GM18519 (cell line): ENCODE data around the gene NYAP2.

Experiments used
- ATAC-seq: cut with Tn5 transposase; IDR thresholded peaks from one replicate; pipeline ENCODE4 v1.9.1; 2021; ENCODE audit warnings: mild to moderate bottlenecking, moderate library complexity; ENCODE audit not compliant: unreplicated experiment, low FRiP score

Gene NYAP2

DNA sequence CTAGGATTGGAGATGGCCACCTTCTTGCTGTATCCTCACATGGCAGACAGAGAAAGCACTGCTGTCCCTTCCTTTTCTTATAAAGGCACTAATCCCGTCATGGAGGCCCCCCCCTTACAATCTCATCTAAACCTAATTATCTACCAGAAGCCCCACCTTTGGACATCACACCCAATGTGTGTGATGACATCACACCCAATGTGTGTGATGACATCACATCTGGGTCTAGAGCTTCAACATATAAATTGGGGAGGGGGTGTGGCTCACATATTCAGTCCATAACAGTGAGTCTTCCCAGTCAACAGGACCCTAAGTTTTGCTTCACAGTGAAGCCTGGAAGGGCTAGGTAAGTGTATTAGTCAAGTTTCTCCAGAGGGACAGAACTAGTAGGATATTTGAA, 213.1 kb downstream of the NYAP2 start:
- no peak for ATAC-seq

DNA sequence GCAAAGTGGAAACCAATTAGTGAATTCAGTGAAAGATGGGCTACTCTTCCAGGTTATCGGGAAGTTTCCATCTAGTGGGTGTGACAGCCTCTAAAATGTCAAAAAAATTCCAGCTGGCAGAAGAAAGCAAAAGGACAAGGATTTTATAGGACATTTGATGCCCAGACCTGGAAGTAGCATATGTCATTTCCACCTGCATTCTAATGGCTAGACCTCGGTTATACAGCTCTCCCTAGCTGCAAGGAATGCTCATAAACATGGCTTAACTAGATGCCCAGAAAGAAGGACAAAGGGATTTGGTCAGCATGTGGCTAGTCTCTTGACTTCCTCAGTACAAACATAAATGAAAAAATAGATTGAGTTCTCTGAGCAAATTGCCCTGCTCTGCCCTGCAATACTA, 215.4 kb downstream of the NYAP2 start:
- no peak for ATAC-seq

- no peak for ATAC-seq
Observed at GRCh38 chr2:225615514-225615913, 216.0 kb downstream of the NYAP2 start.

- ATAC-seq, result no peak
Observed at GRCh38 chr2:225616372-225616771, 216.9 kb downstream of the NYAP2 start.

- no peak for ATAC-seq
Observed at GRCh38 chr2:225616848-225617247, 217.3 kb downstream of the NYAP2 start.

GRCh38 chr2:225620227-225620626, 220.7 kb downstream of the NYAP2 start:
- ATAC-seq, result no peak

DNA sequence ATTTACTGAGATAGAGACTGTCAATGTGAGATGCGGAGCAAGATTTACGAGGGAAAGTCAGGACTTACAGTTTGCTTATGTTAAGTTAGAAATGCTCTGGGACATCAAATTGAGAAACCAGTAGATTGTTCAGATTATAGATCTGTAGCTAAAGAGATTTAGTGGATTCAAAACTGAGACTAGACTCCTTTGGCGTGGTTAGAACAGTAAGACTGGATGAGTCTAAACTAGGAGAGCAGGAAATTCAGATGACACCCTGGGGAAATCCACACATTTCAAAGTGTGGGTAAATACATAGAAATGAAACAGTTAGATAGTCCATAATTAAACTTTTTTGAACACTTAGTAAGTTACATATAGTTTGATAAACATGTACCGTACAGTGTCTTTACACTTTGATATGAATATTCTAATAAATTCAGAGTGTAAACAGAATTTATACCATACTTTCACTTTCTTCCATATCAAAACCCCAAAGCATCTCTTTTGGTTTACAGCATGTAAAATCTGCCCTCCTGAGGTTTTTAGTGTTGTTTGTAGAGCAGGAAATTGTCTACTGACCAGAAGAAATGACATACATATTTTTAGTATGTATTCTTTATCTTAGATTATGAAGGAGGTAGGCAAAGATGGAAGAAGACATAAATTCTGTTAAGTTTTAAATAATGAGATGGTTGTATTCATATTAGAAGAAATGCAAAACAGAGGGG, 231.5 kb downstream of the NYAP2 start:
- no peak for ATAC-seq

DNA sequence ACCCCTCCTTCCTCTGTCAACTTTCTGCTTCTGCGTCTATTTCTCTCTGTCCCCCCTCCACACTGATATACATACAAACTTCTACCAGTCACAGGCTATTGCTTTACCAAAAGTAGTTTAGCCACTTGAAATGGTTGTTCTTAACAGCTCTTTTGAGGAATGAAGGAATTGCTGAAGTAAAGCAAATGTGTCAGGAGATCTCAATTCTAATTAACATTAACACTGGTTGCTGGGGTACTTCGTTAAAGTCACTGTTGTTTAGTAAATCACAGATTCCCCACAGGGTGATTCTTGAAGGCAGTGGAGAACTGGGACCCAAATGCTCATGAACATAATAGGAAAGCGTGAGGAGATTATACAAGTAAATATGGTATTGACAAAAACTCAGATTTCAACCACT, 232.8 kb downstream of the NYAP2 start:
- no peak for ATAC-seq

DNA sequence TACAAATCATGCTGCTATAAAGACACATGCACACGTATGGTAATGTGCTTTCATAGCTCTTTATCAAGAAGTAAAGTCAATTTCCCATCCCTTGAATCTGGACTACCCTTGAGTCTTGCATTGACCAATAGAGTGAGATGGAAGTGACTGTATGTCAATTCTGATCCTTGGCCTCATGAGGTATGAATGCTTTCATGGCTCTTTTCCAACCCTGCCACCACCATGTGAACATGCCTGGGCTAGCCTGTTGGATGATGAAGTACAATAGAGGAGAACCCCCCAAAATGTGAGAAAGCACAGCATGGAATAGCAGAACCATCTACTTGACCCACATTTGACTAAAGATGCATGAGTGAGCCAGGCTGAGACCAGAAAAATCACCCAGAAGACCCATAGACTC, 237.0 kb downstream of the NYAP2 start:
- no peak for ATAC-seq

- ATAC-seq, result no peak
Observed at GRCh38 chr2:225637259-225637658, 237.7 kb downstream of the NYAP2 start.

DNA sequence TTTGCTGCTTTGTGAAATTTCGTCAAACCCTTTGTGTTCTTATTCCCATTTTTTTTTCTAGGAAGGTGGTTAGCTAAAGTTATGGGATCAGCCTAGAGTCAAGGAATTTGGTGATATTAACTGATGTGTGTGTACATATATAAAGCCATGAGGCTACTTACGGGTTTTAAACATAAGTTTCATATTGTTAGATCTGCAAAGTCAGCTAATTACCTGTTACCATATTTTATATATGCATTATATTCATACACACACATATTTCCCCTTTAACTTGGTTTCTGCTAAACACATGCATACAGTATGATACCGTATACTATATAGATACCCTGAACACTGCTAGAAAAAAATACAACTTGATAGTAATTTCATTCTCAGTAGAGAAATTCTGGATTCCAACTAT, 241.0 kb downstream of the NYAP2 start:
- no peak for ATAC-seq

- no peak for ATAC-seq
Observed at GRCh38 chr2:225649274-225649673, 249.8 kb downstream of the NYAP2 start.

DNA sequence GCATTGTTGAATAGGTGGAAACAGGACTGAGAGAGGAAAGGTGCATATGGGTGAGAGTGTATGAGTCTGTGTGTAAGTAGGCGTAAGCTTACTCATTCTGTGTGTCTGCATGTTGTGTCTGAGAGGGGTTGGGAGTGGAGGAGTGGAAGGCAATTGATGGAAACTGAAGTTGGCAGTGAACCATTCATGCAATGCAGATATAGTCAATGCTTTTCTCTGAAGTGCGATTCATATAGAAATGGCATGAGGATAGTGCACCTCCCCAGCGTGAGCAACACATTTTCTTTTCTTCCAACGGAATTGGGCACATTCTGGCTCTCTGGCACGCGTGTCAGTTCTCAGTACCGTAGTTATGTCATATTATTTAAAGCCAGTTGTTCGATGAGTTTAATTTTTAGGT, 250.5 kb downstream of the NYAP2 start:
- no peak for ATAC-seq

DNA sequence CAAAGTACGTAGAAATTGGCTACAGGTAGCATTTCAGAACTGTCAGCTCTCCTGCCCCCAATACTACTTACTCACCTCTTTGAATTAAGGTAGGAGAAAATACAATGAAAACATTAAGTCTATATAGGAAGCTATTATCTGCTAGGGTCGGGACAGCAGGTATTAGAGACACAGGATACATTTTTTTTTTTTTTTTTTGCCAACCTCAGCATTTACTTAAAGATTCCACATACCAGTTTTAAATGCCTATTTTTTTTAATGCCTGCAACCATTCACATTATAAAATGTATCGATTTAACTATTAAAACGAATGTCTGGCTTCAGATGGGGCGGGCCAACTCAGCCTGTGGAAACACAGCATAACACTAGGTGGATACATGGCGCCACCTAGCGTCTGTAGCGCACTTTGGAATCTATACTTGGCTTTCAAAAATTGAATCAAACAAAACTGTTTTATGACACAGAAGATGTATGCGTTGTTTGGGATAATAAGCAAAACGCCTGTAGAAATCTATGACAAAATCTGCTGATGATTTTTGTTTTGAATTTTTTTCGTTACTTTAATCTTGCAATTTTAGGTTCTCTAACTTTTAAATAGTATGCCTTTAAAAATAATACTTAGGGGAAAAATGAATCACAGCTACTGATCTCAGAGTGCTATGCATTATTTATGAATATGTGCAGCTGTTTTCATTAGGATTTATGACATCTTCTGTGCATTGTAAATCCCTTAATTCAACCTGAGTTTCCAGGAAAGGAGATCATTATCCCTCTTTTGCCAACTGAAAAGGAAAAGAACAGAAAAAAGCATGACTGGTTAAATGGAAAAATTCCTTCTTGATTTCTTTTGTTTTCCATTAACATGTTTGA, 261.0 kb downstream of the NYAP2 start:
- ATAC-seq, result peak; percentile 77

- ATAC-seq, result no peak
Observed at GRCh38 chr2:225662101-225662500, 262.6 kb downstream of the NYAP2 start.

DNA sequence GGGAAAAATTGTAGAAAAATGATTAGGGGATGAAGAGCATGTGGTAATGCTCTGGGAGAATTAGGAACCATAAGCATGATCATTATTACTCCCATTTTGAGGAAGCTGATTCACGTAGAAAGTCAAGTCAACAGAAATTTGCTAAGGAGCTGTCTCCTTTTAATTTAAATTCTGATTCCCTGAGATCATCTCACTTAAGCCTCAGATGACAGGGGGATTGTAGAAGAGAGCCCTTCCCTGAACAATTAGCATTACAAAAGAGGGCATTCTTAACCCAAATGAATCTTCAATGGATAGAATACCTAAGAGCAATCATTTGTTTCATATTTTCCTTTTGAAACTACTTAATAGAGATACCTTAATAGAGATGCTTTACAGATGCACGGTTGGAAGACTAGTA, 267.9 kb downstream of the NYAP2 start:
- ATAC-seq, result no peak

GRCh38 chr2:225668606-225669266, 269.2 kb downstream of the NYAP2 start:
- peak; percentile 91 for ATAC-seq

DNA sequence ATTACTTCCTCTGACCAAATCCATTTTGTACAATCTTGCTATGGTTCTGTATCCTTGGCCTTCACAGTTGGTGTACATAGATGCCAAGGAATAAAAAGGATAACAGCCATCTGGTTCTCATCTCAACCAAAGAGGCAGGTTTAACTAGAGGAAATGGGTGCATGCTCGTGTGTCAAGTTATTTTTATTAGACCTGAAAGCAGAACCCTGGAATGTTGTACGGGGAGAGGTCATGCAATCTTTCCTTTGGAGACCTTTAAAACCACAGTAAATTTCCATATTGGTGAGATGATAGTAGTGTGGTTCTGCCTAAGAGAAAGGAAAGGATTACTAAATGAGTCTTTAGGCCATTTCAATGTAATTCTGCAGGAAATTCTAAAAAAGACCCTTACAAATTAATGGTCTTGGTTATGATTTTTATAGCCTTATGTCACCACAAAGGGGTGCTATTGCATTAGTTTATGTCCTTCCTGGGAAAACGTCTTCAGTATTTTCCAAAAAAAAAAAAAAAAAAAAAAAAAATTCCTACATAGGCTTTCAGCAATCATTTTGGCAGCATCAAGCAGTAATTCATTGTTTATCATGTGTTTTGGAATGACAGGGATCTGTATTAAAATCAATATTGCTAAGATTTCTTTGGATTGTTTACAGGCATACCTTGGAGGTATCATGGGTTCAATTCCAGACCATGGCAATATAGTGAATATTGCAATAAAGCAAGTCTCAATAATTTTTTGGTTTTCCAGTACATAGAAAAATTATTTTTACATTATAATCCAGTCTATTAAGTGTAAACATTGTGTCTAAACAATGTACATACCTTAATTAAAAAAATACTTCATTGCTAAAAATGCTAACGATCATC, 270.8 kb downstream of the NYAP2 start:
- no peak for ATAC-seq

- ATAC-seq, result no peak
Observed at GRCh38 chr2:225678792-225679191, 279.3 kb downstream of the NYAP2 start.

DNA sequence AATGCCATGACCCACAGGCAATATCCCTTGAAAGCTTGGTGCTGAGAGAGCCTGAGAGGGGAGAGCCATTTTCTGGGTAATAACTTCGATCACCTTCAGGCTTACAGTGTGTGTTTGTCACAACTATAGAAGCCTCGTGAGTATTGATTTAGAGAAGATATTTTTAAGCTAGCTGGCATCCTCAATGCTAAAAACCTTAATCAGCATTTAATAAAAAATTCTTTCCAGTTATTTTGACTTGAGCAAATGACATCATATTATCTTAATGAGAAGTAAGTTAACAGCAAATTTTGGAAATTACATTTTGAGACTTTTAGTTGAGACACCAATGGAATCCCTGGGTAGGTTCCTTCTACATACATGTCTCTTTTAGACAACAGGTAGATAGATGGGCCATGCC, 283.7 kb downstream of the NYAP2 start:
- ATAC-seq, result no peak
